B cell (primary cell): ENCODE data around the gene SELENON. TPM values are rescaled to one million over a fixed set of nuclear protein-coding genes. Genes with fewer than 3 reads are reported as not detected.
A peak's percentile ranks its signal among the peaks of the same experiment; 100 is the strongest.

Source experiments
- ATAC-seq: fragments of 200-7000 bp; cut with Tn5 transposase; one replicate; pipeline ENCODE4 v1.10.0; 2021; ENCODE audit warnings: low read depth, mild to moderate bottlenecking, moderate number of reproducible peaks, moderate library complexity
- CTCF ChIA-PET: fragments of 350-600 bp; sonication (Branson Sonifier 250); formaldehyde crosslinking; loops from one replicate; lab custom pipeline; 2021; ENCODE audit warnings: antibody characterized with exemption, inconsistent platforms; lab: Charles Lee
- POLR2A ChIA-PET: fragments of 350-600 bp; sonication (Branson Sonifier 250); formaldehyde crosslinking; loops from one replicate; lab custom pipeline; 2021; ENCODE audit warnings: antibody characterized with exemption; lab: Charles Lee
- DNase-seq: peaks from one replicate; pipeline ENCODE4 v3.0.0; 2013
- H2AFZ ChIP-seq: 2 replicates; pipeline ENCODE4 v1.6.1; 2012; ENCODE audit warnings: mild to moderate bottlenecking, low read depth, low read length; ENCODE audit not compliant: insufficient read depth, poor library complexity, severe bottlenecking
- H3K27ac ChIP-seq, 2 donors: 1 replicate in 1 of 2; 2 replicates in 1 of 2; pipeline ENCODE4 v1.5.1; 2012 to 2013; ENCODE audit warnings: low read length in 2 of 2, mild to moderate bottlenecking in 2 of 2, moderate library complexity in 1 of 2
- H3K27me3 ChIP-seq, 4 experiments: fragments of 200-600 bp in 1 of 4; sonication (generic) in 1 of 4; replicated peaks in 1 of 4; 1 replicate in 2 of 4; 2 replicates in 2 of 4; pipeline versions ENCODE4 v1.6.1 to v1.7.0; 2013 to 2016; ENCODE audit warnings: low read length in 3 of 4, mild to moderate bottlenecking in 2 of 4, mixed read lengths in 1 of 4, moderate library complexity in 1 of 4; ENCODE audit not compliant: insufficient read depth in 4 of 4, control insufficient read depth in 3 of 4; ENCODE audit errors: control extremely low read depth in 1 of 4
- H3K36me3 ChIP-seq, 2 experiments: replicated peaks in 1 of 2; 1 replicate in 1 of 2; 2 replicates in 1 of 2; pipeline versions ENCODE4 v1.6.1 to v1.7.1; 2013; ENCODE audit warnings: low read length in 1 of 2; ENCODE audit not compliant: insufficient read depth in 2 of 2, control insufficient read depth in 1 of 2; ENCODE audit errors: control extremely low read depth in 1 of 2, extremely low read depth in 1 of 2
- H3K4me1 ChIP-seq, 2 donors: fragments of 200-600 bp in 1 of 2; sonication (generic) in 1 of 2; 1 replicate in 1 of 2; 2 replicates in 1 of 2; pipeline versions ENCODE4 v1.5.1 to v1.6.1; 2013 to 2017; ENCODE audit warnings: low read length in 2 of 2; ENCODE audit not compliant: control insufficient read depth in 2 of 2, insufficient read depth in 2 of 2
- H3K4me2 ChIP-seq: replicated peaks from 2 replicates; pipeline ENCODE3; 2012; ENCODE audit warnings: mild to moderate bottlenecking, low read depth, low read length; ENCODE audit not compliant: poor library complexity, severe bottlenecking
- H3K4me3 ChIP-seq, 5 experiments: fragments of 200-600 bp in 1 of 5; sonication (generic) in 1 of 5; 1 replicate in 3 of 5; 2 replicates in 2 of 5; pipeline versions ENCODE4 v1.5.1 to v1.7.0; 2011 to 2016; ENCODE audit warnings: low read length in 4 of 5, mild to moderate bottlenecking in 4 of 5, low read depth in 2 of 5, control low read depth in 1 of 5, moderate library complexity in 1 of 5; ENCODE audit not compliant: insufficient read depth in 1 of 5; ENCODE audit errors: control extremely low read depth in 1 of 5, extremely low read depth in 1 of 5
- H3K79me2 ChIP-seq: fragments of 200-600 bp; sonication (generic); one replicate; pipeline ENCODE4 v1.6.0; 2016; ENCODE audit warnings: low read length; ENCODE audit not compliant: control insufficient read depth, insufficient read depth
- H3K9ac ChIP-seq: fragments of 200-600 bp; sonication (generic); 2 replicates; pipeline ENCODE4 v1.6.1; 2017; ENCODE audit warnings: mild to moderate bottlenecking, low read length, moderate library complexity
- H3K9me3 ChIP-seq, 3 donors: one replicate each; pipeline versions ENCODE4 v1.6.1 to v1.7.1; 2013; ENCODE audit warnings: low read length in 2 of 3; ENCODE audit not compliant: control insufficient read depth in 2 of 3, insufficient read depth in 1 of 3; ENCODE audit errors: control extremely low read depth in 1 of 3
- H4K20me1 ChIP-seq: 2 replicates; pipeline ENCODE4 v1.6.0; 2012; ENCODE audit warnings: mild to moderate bottlenecking, low read length; ENCODE audit not compliant: insufficient read depth, control insufficient read depth, poor library complexity, severe bottlenecking
- H3K27ac Mint-ChIP-seq: one replicate; pipeline ENCODE4 v1.8.0; 2021; ENCODE audit warnings: mixed read lengths
- H3K27me3 Mint-ChIP-seq: one replicate; pipeline ENCODE4 v1.8.0; 2021; ENCODE audit warnings: mixed read lengths
- H3K4me1 Mint-ChIP-seq: one replicate; pipeline ENCODE4 v1.8.0; 2021; ENCODE audit warnings: mixed read lengths
- H3K4me3 Mint-ChIP-seq: one replicate; pipeline ENCODE4 v1.8.0; 2021; ENCODE audit warnings: mixed read lengths
- H3K9me3 Mint-ChIP-seq: one replicate; pipeline ENCODE4 v1.8.0; 2022; ENCODE audit warnings: mixed read lengths; ENCODE audit not compliant: insufficient read depth
- CTCF ChIP-seq: fragments of 200-600 bp; IDR thresholded peaks from one replicate; pipeline ENCODE4 v1.8.0; 2022; ENCODE audit warnings: antibody characterized with exemption, mild to moderate bottlenecking
- EZH2 ChIP-seq: IDR thresholded peaks from 2 replicates; pipeline ENCODE4 v1.6.1; 2012; ENCODE audit warnings: borderline replicate concordance, low read depth, mild to moderate bottlenecking, moderate library complexity, low read length; ENCODE audit not compliant: insufficient read depth, poor library complexity, severe bottlenecking
- WGBS: methylation state at CpG from one replicate; pipeline ENCODE4 v1.1.5; 2013; ENCODE audit warnings: missing lambda C conversion rate; ENCODE audit not compliant: insufficient coverage; 5-methylcytosine and 5-hydroxymethylcytosine counted together
- intact Hi-C: fragments of 100-400 bp; cut with micrococcal nuclease; formaldehyde crosslinking; loops from one replicate; pipeline ENCODE4 v1.10.0; 2022
- polyA plus RNA-seq: library from polyadenylated mRNA; depleted of rRNA; stranded (reverse); fragments of >200 nt; gene quantifications from 2 replicates; pipeline ENCODE4 v1.2.3, GENCODE V29; 2012
- total RNA-seq, 2 donors: library from RNA; stranded (reverse); fragments of 120-200 nt in 1 of 2; gene quantifications; 1 replicate in 1 of 2; 2 replicates in 1 of 2; pipeline versions ENCODE4 v1.2.3 to v1.2.4, GENCODE V29; 2013 to 2022

Gene SELENON
- total and polyA plus RNA-seq, 2 donors (not counting 1 experiment from before 2014, with no cell fraction given) = 10.9 to 16.5 TPM

- peaks cover 29% of the 10 kb centered on the region for H3K27me3 Mint-ChIP-seq
- H3K4me3 Mint-ChIP-seq = peak overlapping the region; percentile 55
- no peaks in the 10 kb centered on the region for H4K20me1 ChIP-seq
- intact Hi-C loops = no loop called here
- H3K4me1 Mint-ChIP-seq = peaks cover 34% of the 10 kb centered on the region
- H3K27ac ChIP-seq = no peak overlapping the region
- no peak overlapping the region for H3K9ac ChIP-seq
- ATAC-seq (no peak), DNase-seq (no peak)
- H3K9me3 Mint-ChIP-seq = no peaks in the 10 kb centered on the region
- H3K4me1 ChIP-seq = peaks cover 30 to 41% of the 10 kb centered on the region in 2 donors
- no peak overlapping the region for H3K27ac Mint-ChIP-seq
- peak overlapping the region; percentile 48 for H2AFZ ChIP-seq
- H3K4me3 ChIP-seq = no peak overlapping the region
- ChIA-PET POLR2A (interaction anchor here (0.6 kb wide), 2 partner anchors 34 to 234 kb away, joined by 5 to 6 read pairs; no protein-coding TSS in a partner anchor), CTCF (no interaction called here)
- no peaks in the 10 kb centered on the region for H3K79me2 ChIP-seq
- TF ChIP-seq CTCF (no peak), EZH2 (no peak)
- H3K9me3 ChIP-seq = peaks cover 0 to 3% (median 0%) of the 10 kb centered on the region in 3 donors
- H3K36me3 ChIP-seq = no peaks in the 10 kb centered on the region
- WGBS = 65% methylated on average over 11 of the region's 14 CpGs
- H3K4me2 ChIP-seq = peak overlapping the region; percentile 58
- peaks cover 0 to 31% (median 7%) of the 10 kb centered on the region in 4 experiments for H3K27me3 ChIP-seq
These were observed 29.3 kb upstream of the SELENON start for GRCh38 chr1:25770541-25771220.
